Measurements from ENCODE around the gene TOLLIP. TPM values are rescaled to one million over a fixed set of nuclear protein-coding genes. Genes with fewer than 3 reads are reported as not detected.
A peak's percentile ranks its signal among the peaks of the same experiment; 100 is the strongest.

TOLLIP gene
- total RNA-seq, 1 experiment from 2014 or later: 53.4 TPM

GRCh38 chr11:1340111-1340510 lies 30.7 kb upstream of the TOLLIP start:
- BruUV-seq (replicated peaks): no TSS peak
- no peak overlapping the region for H3K4me3 Mint-ChIP-seq (ENCODE audit: low read depth, unreplicated experiment)
- H3K36me3 Mint-ChIP-seq (ENCODE audit: insufficient read depth, unreplicated experiment): peaks cover 16% of the 10 kb centered on the region
- DNase-seq: no peak
- H3K27ac Mint-ChIP-seq (ENCODE audit: unreplicated experiment): no peak overlapping the region
- H3K9me3 Mint-ChIP-seq (ENCODE audit: low read depth, unreplicated experiment): peaks cover 4% of the 10 kb centered on the region
- H3K4me1 Mint-ChIP-seq (ENCODE audit: low read depth, unreplicated experiment): no peaks in the 10 kb centered on the region
- H3K27me3 Mint-ChIP-seq (ENCODE audit: unreplicated experiment): peaks cover 15% of the 10 kb centered on the region
- intact Hi-C loops (cut with micrococcal nuclease; ENCODE audit: unreplicated experiment): no loop called here
- CTCF ChIA-PET: no interaction called here
- TF ChIP-seq, protein P1, sequence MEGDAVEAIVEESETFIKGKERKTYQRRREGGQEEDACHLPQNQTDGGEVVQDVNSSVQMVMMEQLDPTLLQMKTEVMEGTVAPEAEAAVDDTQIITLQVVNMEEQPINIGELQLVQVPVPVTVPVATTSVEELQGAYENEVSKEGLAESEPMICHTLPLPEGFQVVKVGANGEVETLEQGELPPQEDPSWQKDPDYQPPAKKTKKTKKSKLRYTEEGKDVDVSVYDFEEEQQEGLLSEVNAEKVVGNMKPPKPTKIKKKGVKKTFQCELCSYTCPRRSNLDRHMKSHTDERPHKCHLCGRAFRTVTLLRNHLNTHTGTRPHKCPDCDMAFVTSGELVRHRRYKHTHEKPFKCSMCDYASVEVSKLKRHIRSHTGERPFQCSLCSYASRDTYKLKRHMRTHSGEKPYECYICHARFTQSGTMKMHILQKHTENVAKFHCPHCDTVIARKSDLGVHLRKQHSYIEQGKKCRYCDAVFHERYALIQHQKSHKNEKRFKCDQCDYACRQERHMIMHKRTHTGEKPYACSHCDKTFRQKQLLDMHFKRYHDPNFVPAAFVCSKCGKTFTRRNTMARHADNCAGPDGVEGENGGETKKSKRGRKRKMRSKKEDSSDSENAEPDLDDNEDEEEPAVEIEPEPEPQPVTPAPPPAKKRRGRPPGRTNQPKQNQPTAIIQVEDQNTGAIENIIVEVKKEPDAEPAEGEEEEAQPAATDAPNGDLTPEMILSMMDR (IDR thresholded peaks at IDR 0.05; ENCODE audit: unreplicated experiment): no peak

DNA sequence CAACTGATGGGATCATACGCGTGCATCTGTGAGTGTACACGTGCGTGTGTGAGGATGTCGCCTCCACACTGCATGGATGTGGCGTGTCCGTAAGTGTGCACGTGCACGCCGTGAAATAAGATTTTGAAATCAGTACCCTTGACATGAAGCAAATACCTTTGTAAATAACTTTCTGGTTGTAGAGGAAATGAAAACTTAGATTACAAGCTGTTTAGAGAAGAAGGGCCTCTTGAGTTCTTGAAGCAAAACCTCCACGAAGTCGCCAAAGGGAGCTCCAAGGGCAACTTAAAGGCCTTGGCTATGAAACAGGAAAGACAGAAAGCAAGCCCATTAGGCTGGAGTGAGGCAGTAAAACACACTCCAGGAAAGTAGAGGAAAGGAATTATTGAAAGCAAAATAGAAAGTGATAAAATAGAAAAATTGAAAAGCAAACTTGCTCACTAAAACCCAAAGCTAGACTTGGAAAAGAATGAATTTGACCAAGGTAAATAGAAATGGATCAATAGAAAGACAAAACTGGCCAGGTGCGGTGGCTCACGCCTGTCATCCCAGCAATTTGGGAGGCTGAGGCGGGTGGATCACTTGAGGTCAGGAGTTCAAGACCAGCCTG lies 29.7 kb upstream of the TOLLIP start:
- DNase-seq: no peak
- H3K36me3 Mint-ChIP-seq (ENCODE audit: insufficient read depth, unreplicated experiment): peaks cover 18% of the 10 kb centered on the region
- CTCF ChIA-PET: interaction anchor here (0.7 kb wide), 1 partner anchor 1790 kb away, joined by 7 read pairs; no protein-coding TSS in a partner anchor
- peaks cover 4% of the 10 kb centered on the region for H3K9me3 Mint-ChIP-seq (ENCODE audit: low read depth, unreplicated experiment)
- H3K27ac Mint-ChIP-seq (ENCODE audit: unreplicated experiment): no peak overlapping the region
- no peak overlapping the region for H3K4me3 Mint-ChIP-seq (ENCODE audit: low read depth, unreplicated experiment)
- H3K27me3 Mint-ChIP-seq (ENCODE audit: unreplicated experiment): peaks cover 10% of the 10 kb centered on the region
- H3K4me1 Mint-ChIP-seq (ENCODE audit: low read depth, unreplicated experiment): no peaks in the 10 kb centered on the region
- BruUV-seq (replicated peaks): no TSS peak
- intact Hi-C loops (cut with micrococcal nuclease; ENCODE audit: unreplicated experiment): loop anchor here (1.0 kb wide), 1 partner anchor 12 kb away; no protein-coding TSS in a partner anchor
- TF ChIP-seq, protein P1 (IDR thresholded peaks at IDR 0.05; ENCODE audit: unreplicated experiment): no peak

DNA sequence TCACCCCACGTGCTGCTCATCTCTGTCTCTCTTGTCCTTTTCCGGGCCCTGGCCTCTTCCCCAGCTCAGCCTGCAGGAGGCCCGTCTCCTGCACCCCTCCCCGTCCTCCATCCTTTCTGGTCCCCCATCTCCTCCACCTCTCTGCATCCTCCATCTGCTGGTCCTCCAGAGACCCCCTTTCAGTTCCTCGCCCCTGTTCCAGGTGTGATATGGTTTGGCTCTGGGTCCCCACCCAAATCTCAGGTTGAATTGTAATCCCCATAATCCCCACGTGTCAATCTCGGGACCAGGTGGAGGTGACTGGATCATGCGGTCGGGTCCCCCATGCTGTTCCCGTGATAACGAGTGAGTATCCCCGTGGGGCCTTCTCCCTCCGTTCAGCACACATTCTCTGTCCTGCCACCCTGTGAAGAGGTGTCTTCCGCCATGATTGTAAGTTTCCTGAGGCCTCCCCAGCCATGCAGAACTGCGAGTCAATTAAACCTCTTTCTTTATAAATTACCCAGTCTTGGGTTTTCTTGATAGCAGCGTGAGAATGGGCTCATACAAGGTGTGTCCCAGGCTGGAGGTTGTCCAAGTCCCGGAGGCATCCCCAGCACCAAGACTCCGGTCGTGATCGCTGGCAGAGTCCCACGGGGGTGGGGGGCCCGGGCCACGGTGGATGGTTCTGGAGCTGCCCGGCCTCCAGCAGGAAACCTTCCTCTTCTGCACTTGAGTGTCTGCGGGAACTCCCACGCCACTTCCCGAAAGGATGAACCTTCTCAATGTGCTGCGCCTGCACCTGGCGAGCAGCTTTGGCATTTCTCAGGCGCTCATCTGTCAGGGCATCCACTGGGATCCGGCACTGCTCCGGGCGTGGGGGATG lies 29.0 kb upstream of the TOLLIP start:
- intact Hi-C loops (cut with micrococcal nuclease; ENCODE audit: unreplicated experiment): loop anchor here (1.0 kb wide), 1 partner anchor 13 kb away; no protein-coding TSS in a partner anchor
- Mint-ChIP-seq H3K4me1 (ENCODE audit: low read depth, unreplicated experiment) (no peaks in the 10 kb centered on the region), H3K27me3 (ENCODE audit: unreplicated experiment) (peaks cover 3% of the 10 kb centered on the region), H3K36me3 (ENCODE audit: insufficient read depth, unreplicated experiment) (peaks cover 18% of the 10 kb centered on the region), H3K9me3 (ENCODE audit: low read depth, unreplicated experiment) (peaks cover 4% of the 10 kb centered on the region), H3K4me3 (ENCODE audit: low read depth, unreplicated experiment) (peak overlapping the region; percentile 24), H3K27ac (ENCODE audit: unreplicated experiment) (peak overlapping the region; percentile 22)
- CTCF ChIA-PET: no interaction called here
- TF ChIP-seq, protein P1 (IDR thresholded peaks at IDR 0.05; ENCODE audit: unreplicated experiment): no peak
- no peak for DNase-seq
- BruUV-seq (replicated peaks): no TSS peak

DNA sequence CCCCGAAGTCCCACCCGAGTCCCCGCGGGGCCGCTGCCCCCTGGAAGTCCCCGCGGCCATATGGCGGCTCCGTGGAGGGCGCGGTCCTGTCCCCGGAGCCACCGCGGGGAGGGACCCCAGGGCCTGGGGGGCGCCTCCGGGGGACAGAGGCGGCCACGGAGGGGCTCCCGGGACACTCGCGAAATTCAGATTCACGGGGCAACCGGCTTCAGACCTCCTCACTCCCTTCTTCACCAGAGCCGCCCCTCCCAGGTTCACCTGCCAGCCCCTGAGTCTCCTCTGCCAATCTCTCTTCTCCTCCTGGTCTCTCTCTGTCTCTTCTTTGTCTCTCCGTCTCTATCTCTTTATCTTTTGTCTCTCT lies 28.2 kb upstream of the TOLLIP start:
- no peaks in the 10 kb centered on the region for H3K4me1 Mint-ChIP-seq (ENCODE audit: low read depth, unreplicated experiment)
- intact Hi-C loops (cut with micrococcal nuclease; ENCODE audit: unreplicated experiment): no loop called here
- no peaks in the 10 kb centered on the region for H3K27me3 Mint-ChIP-seq (ENCODE audit: unreplicated experiment)
- H3K4me3 Mint-ChIP-seq (ENCODE audit: low read depth, unreplicated experiment): peak overlapping the region; percentile 24
- BruUV-seq (replicated peaks): no TSS peak
- TF ChIP-seq, protein P1 (IDR thresholded peaks at IDR 0.05; ENCODE audit: unreplicated experiment): no peak
- CTCF ChIA-PET: no interaction called here
- peaks cover 7% of the 10 kb centered on the region for H3K9me3 Mint-ChIP-seq (ENCODE audit: low read depth, unreplicated experiment)
- DNase-seq: no peak
- H3K27ac Mint-ChIP-seq (ENCODE audit: unreplicated experiment): peak overlapping the region; percentile 22
- peaks cover 18% of the 10 kb centered on the region for H3K36me3 Mint-ChIP-seq (ENCODE audit: insufficient read depth, unreplicated experiment)
